ENCODE measurements around the gene WNK3.

WNK3 gene

DNA sequence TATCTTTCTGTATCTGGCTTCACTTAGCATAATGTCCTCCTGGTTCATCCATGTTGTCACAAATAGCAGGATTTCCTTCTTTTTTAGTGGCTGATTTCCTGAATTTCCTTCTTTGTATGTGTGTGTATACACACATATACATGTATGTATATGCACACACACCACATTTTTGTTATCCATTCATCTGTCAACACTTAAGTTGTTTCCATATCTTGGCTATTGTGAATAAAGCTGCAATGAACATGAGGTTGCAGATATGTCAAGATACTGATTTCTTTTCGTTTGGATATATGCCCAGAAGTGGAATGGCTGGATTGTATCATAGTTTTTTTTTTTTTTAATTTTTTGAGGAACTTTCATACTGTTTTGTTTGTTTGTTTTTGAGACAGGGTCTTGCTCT is 76.2 kb downstream of the WNK3 start:
- H3K4me3 ChIP-seq, result no peak overlapping the region
- H3K9me3 ChIP-seq (ENCODE audit: low read depth, low read length), result no peaks in the 10 kb centered on the region
- H3K36me3 ChIP-seq (ENCODE audit: insufficient read depth, low read length), result no peaks in the 10 kb centered on the region
- no peak overlapping the region for H3K27ac ChIP-seq
- no peak for DNase-seq (ENCODE audit: low read depth, low spot score)
- no peak overlapping the region for H3K9ac ChIP-seq (ENCODE audit: insufficient read length)
- TF ChIP-seq EZH2 (IDR thresholded peaks at IDR 0.05), result no peak
- no peak for TF ChIP-seq FOXP2 (optimal IDR thresholded peaks at IDR 0.05; ENCODE audit: control extremely low read depth, extremely low read length, insufficient read depth)
- no peak for TF ChIP-seq POLR2AphosphoS5 (IDR thresholded peaks at IDR 0.05; ENCODE audit: borderline replicate concordance, low read depth, low read length)

DNA sequence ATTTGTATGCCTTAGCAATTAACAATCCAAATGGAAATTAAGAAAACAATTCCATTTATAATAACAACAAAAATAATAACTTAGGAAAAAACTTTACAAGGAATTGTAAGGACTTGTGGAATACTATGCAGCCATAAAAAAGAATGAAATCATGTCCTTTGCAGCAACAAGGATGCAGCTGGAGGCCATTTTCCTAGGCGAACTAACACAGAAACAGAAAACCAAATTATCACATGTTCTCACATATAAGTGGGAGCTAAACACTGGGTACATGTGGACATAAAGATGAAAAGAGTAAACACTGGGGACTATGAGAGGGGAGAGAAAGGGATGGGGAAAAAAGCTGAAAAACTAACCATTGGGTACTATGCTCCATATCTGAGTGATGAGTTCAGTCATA is 77.4 kb downstream of the WNK3 start:
- Histone ChIP-seq H3K27ac (no peak overlapping the region), H3K4me3 (no peak overlapping the region), H3K9ac (ENCODE audit: insufficient read length) (no peak overlapping the region), H3K36me3 (ENCODE audit: insufficient read depth, low read length) (no peaks in the 10 kb centered on the region), H3K9me3 (ENCODE audit: low read depth, low read length) (no peaks in the 10 kb centered on the region)
- no peak for DNase-seq (ENCODE audit: low read depth, low spot score)
- TF ChIP-seq EZH2 (IDR thresholded peaks at IDR 0.05), result no peak
- no peak for TF ChIP-seq FOXP2 (optimal IDR thresholded peaks at IDR 0.05; ENCODE audit: control extremely low read depth, extremely low read length, insufficient read depth)
- TF ChIP-seq POLR2AphosphoS5 (IDR thresholded peaks at IDR 0.05; ENCODE audit: borderline replicate concordance, low read depth, low read length), result no peak

DNA sequence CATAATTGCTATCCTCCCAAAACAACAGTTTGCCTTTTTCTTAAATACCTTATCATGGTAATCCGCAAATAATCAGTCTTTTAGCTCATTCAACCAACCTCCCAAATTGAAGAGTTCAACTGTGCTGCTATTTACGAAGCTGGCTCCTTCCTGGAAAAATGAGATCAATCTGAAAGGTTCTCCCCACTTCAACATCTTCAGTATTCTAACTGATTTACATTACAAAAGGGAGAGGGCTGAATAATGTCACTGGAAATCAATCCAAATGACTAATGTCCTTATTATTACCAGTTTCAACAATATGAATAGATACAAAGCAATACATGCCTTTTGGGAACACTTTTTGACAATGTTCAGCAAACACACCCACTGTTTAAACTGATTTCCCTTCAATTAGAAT is 86.2 kb downstream of the WNK3 start:
- Histone ChIP-seq H3K27ac (no peak overlapping the region), H3K9me3 (ENCODE audit: low read depth, low read length) (no peaks in the 10 kb centered on the region), H3K9ac (ENCODE audit: insufficient read length) (no peak overlapping the region), H3K4me3 (no peak overlapping the region), H3K36me3 (ENCODE audit: insufficient read depth, low read length) (no peaks in the 10 kb centered on the region)
- no peak for DNase-seq (ENCODE audit: low read depth, low spot score)
- TF ChIP-seq POLR2AphosphoS5 (IDR thresholded peaks at IDR 0.05; ENCODE audit: borderline replicate concordance, low read depth, low read length) (no peak), EZH2 (IDR thresholded peaks at IDR 0.05) (no peak), FOXP2 (optimal IDR thresholded peaks at IDR 0.05; ENCODE audit: control extremely low read depth, extremely low read length, insufficient read depth) (no peak)

- H3K9me3 ChIP-seq (ENCODE audit: low read depth, low read length), result no peaks in the 10 kb centered on the region
- no peak overlapping the region for H3K9ac ChIP-seq (ENCODE audit: insufficient read length)
- DNase-seq (ENCODE audit: low read depth, low spot score), result no peak
- no peak overlapping the region for H3K4me3 ChIP-seq
- TF ChIP-seq EZH2 (IDR thresholded peaks at IDR 0.05) (no peak), POLR2AphosphoS5 (IDR thresholded peaks at IDR 0.05; ENCODE audit: borderline replicate concordance, low read depth, low read length) (no peak), FOXP2 (optimal IDR thresholded peaks at IDR 0.05; ENCODE audit: control extremely low read depth, extremely low read length, insufficient read depth) (no peak)
- H3K27ac ChIP-seq, result no peak overlapping the region
- no peaks in the 10 kb centered on the region for H3K36me3 ChIP-seq (ENCODE audit: insufficient read depth, low read length)
Measured at GRCh38 chrX:54248309-54248708, 109.5 kb downstream of the WNK3 start.

DNA sequence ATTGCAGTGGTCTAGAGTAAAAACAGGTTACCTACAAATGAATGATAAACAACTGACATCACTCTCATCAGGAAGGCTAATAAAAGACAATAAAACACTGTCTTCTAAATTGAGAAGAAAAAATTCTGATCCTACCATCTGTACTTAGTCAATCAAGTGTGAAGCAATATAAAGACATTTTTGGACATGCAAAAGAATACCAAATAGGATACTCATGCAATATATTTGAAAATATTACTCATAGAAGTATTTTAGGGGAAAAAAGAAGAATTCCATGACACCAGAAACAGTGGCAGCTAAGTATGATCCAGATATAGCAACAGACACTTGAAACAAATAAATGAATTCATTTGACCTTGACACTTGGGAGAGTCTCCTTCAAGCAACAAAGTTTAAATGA is 111.0 kb downstream of the WNK3 start:
- Histone ChIP-seq H3K27ac (no peak overlapping the region), H3K4me3 (no peak overlapping the region), H3K9me3 (ENCODE audit: low read depth, low read length) (no peaks in the 10 kb centered on the region), H3K9ac (ENCODE audit: insufficient read length) (no peak overlapping the region), H3K36me3 (ENCODE audit: insufficient read depth, low read length) (no peaks in the 10 kb centered on the region)
- no peak for DNase-seq (ENCODE audit: low read depth, low spot score)
- no peak for TF ChIP-seq POLR2AphosphoS5 (IDR thresholded peaks at IDR 0.05; ENCODE audit: borderline replicate concordance, low read depth, low read length)
- no peak for TF ChIP-seq FOXP2 (optimal IDR thresholded peaks at IDR 0.05; ENCODE audit: control extremely low read depth, extremely low read length, insufficient read depth)
- no peak for TF ChIP-seq EZH2 (IDR thresholded peaks at IDR 0.05)

GRCh38 chrX:54238588-54238987 is 119.3 kb downstream of the WNK3 start:
- Histone ChIP-seq H3K4me3 (no peak overlapping the region), H3K27ac (no peak overlapping the region), H3K9ac (ENCODE audit: insufficient read length) (no peak overlapping the region), H3K36me3 (ENCODE audit: insufficient read depth, low read length) (peaks cover 11% of the 10 kb centered on the region), H3K9me3 (ENCODE audit: low read depth, low read length) (no peaks in the 10 kb centered on the region; the same call in 1 of the 2 replicates)
- DNase-seq (ENCODE audit: low read depth, low spot score), result no peak
- TF ChIP-seq EZH2 (IDR thresholded peaks at IDR 0.05) (no peak), POLR2AphosphoS5 (IDR thresholded peaks at IDR 0.05; ENCODE audit: borderline replicate concordance, low read depth, low read length) (no peak)

- no peaks in the 10 kb centered on the region; the same call in 1 of the 2 replicates for H3K9me3 ChIP-seq (ENCODE audit: low read depth, low read length)
- no peak overlapping the region for H3K4me3 ChIP-seq
- no peak overlapping the region for H3K27ac ChIP-seq
- H3K9ac ChIP-seq (ENCODE audit: insufficient read length), result no peak overlapping the region
- no peak for DNase-seq (ENCODE audit: low read depth, low spot score)
- H3K36me3 ChIP-seq (ENCODE audit: insufficient read depth, low read length), result peaks cover 11% of the 10 kb centered on the region
- no peak for TF ChIP-seq FOXP2 (optimal IDR thresholded peaks at IDR 0.05; ENCODE audit: control extremely low read depth, extremely low read length, insufficient read depth)
- TF ChIP-seq EZH2 (IDR thresholded peaks at IDR 0.05), result no peak
- TF ChIP-seq POLR2AphosphoS5 (IDR thresholded peaks at IDR 0.05; ENCODE audit: borderline replicate concordance, low read depth, low read length), result no peak
Measured at GRCh38 chrX:54237014-54237413, 120.8 kb downstream of the WNK3 start.

GRCh38 chrX:54230435-54231148 is 127.3 kb downstream of the WNK3 start:
- no peak for TF ChIP-seq EZH2 (IDR thresholded peaks at IDR 0.05)
- Histone ChIP-seq H3K9me3 (ENCODE audit: low read depth, low read length) (no peaks in the 10 kb centered on the region), H3K36me3 (ENCODE audit: insufficient read depth, low read length) (peaks cover 5% of the 10 kb centered on the region), H3K27ac (no peak overlapping the region), H3K9ac (ENCODE audit: insufficient read length) (no peak overlapping the region), H3K4me3 (no peak overlapping the region)
- DNase-seq (ENCODE audit: low read depth, low spot score), result no peak

DNA sequence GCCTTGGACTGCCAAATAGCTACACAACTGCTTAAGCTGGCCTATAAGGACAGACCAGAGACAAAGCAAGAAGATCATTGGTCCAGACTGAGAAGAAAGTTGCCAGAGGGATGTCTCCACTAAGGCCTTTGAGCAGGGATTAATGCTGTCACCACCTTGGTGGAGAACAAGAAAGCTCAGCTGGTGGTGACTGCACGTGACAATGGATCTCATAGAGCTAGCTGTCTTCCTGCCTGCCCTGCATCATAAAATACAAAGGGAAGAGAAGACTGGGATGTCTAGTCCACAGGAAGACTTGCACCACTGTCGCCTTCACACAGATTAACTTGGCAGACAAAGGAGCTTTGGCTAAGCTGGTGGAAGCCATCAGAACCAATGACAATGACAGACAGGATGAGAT is 134.3 kb downstream of the WNK3 start:
- Histone ChIP-seq H3K36me3 (ENCODE audit: insufficient read depth, low read length) (peaks cover 5% of the 10 kb centered on the region), H3K9ac (ENCODE audit: insufficient read length) (no peak overlapping the region), H3K9me3 (ENCODE audit: low read depth, low read length) (no peaks in the 10 kb centered on the region), H3K27ac (no peak overlapping the region), H3K4me3 (no peak overlapping the region)
- no peak for DNase-seq (ENCODE audit: low read depth, low spot score)
- TF ChIP-seq FOXP2 (optimal IDR thresholded peaks at IDR 0.05; ENCODE audit: control extremely low read depth, extremely low read length, insufficient read depth), result no peak
- no peak for TF ChIP-seq EZH2 (IDR thresholded peaks at IDR 0.05)
- TF ChIP-seq POLR2AphosphoS5 (IDR thresholded peaks at IDR 0.05; ENCODE audit: borderline replicate concordance, low read depth, low read length), result no peak
